ENCODE results near the gene SDK2. TPM values are rescaled to one million over a fixed set of nuclear protein-coding genes. Genes with fewer than 3 reads are reported as not detected.

The SDK2 gene
- total and polyA plus RNA-seq, 2 of the 4 experiments (the other 2 are of a cell fraction) = under 0.01 to 0.03 TPM

DNA sequence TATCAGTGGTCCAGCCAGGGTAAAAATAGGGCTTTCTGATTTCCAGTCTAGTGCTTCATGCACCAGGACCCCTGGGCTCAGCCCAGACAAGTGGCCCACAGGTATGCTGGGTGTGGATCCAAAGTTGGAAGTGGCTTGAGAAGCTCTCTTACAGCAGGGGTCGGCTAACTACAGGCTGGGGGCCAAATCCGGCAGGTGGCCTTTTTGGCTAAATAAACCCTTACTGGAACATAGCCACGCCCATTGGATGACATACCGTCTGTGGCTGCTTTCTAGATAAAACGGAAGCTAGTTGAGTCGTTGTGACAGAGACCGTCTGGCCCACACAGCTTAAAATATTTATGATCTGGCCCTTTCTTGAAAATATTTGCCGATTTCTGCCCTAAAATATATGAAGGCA, 213.4 kb downstream of the SDK2 start:
- CTCF ChIA-PET = interaction anchor here (1.6 kb wide), 1 partner anchor 745 kb away, joined by 7 read pairs; no protein-coding TSS in a partner anchor
- Histone ChIP-seq H4K20me1 (ENCODE audit: insufficient read depth, low read length) (no peaks in the 10 kb centered on the region), H4K8ac (ENCODE audit: low read depth in 2 of 2, low read length in 2 of 2) (no peak overlapping the region), H3K27ac (ENCODE audit: insufficient read depth, low read length) (no peak overlapping the region), H4K5ac (ENCODE audit: low read depth, low read length) (no peak overlapping the region), H2AFZ (replicated peaks; ENCODE audit: low read length, poor library complexity) (no peak overlapping the region), H3K4me3 (ENCODE audit: insufficient read depth, low read depth, low read length) (no peak overlapping the region), H3K4me2 (ENCODE audit: low read depth, low read length) (no peak overlapping the region), H2BK20ac (ENCODE audit: low read depth, low read length) (no peak overlapping the region), H2BK120ac (ENCODE audit: low read depth, low read length) (no peak overlapping the region), H3K36me3 (ENCODE audit: control insufficient read depth, insufficient read depth, low read length) (no peaks in the 10 kb centered on the region), H2BK15ac (ENCODE audit: low read depth, low read length) (no peak overlapping the region), H3K27me3 (ENCODE audit: control insufficient read depth, insufficient read depth, low read length) (no peaks in the 10 kb centered on the region), H3K56ac (ENCODE audit: extremely low read depth, insufficient read depth, low read length) (no peak overlapping the region), H2BK5ac (ENCODE audit: low read depth, low read length, poor library complexity, severe bottlenecking) (no peak overlapping the region), H3K4ac (ENCODE audit: low read depth, low read length) (no peak overlapping the region), H2AK9ac (replicated peaks; ENCODE audit: low read depth, low read length, poor library complexity) (no peak overlapping the region), H3K18ac (ENCODE audit: low read depth, low read length) (no peak overlapping the region), H3K9me3 (ENCODE audit: control insufficient read depth, insufficient read depth, low read length) (no peaks in the 10 kb centered on the region), H3K23ac (ENCODE audit: low read depth, low read length) (no peak overlapping the region), H3K79me1 (ENCODE audit: low read depth in 1 of 2, low read length in 2 of 2) (no peaks in the 10 kb centered on the region), H3K9ac (ENCODE audit: low read depth, low read length) (no peak overlapping the region), H3K4me1 (ENCODE audit: control insufficient read depth, insufficient read depth, low read length) (no peaks in the 10 kb centered on the region), H3K9me1 (ENCODE audit: insufficient read depth, low read length) (no peaks in the 10 kb centered on the region), H3K14ac (replicated peaks; ENCODE audit: low read depth, low read length) (no peak overlapping the region), H2AK5ac (ENCODE audit: low read depth, low read length) (no peak overlapping the region), H4K91ac (ENCODE audit: insufficient read depth, low read depth, low read length) (no peak overlapping the region)
- DNase-seq = no peak
- POLR2A ChIA-PET (ENCODE audit: unreplicated experiment) = no interaction called here
- TF ChIP-seq, protein P1, sequence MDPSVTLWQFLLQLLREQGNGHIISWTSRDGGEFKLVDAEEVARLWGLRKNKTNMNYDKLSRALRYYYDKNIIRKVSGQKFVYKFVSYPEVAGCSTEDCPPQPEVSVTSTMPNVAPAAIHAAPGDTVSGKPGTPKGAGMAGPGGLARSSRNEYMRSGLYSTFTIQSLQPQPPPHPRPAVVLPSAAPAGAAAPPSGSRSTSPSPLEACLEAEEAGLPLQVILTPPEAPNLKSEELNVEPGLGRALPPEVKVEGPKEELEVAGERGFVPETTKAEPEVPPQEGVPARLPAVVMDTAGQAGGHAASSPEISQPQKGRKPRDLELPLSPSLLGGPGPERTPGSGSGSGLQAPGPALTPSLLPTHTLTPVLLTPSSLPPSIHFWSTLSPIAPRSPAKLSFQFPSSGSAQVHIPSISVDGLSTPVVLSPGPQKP (IDR thresholded peaks at IDR 0.05; ENCODE audit: borderline replicate concordance, low read depth, low read length) = no peak
- TF ChIP-seq, protein P2, sequence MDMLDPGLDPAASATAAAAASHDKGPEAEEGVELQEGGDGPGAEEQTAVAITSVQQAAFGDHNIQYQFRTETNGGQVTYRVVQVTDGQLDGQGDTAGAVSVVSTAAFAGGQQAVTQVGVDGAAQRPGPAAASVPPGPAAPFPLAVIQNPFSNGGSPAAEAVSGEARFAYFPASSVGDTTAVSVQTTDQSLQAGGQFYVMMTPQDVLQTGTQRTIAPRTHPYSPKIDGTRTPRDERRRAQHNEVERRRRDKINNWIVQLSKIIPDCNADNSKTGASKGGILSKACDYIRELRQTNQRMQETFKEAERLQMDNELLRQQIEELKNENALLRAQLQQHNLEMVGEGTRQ (IDR thresholded peaks at IDR 0.05; ENCODE audit: low read depth, low read length) = no peak
- TF ChIP-seq RAD21 (IDR thresholded peaks at IDR 0.05; ENCODE audit: low read length) = no peak
- no peak for TF ChIP-seq BHLHE40 (IDR thresholded peaks at IDR 0.05; ENCODE audit: low read depth, low read length)
- TF ChIP-seq, protein P3, sequence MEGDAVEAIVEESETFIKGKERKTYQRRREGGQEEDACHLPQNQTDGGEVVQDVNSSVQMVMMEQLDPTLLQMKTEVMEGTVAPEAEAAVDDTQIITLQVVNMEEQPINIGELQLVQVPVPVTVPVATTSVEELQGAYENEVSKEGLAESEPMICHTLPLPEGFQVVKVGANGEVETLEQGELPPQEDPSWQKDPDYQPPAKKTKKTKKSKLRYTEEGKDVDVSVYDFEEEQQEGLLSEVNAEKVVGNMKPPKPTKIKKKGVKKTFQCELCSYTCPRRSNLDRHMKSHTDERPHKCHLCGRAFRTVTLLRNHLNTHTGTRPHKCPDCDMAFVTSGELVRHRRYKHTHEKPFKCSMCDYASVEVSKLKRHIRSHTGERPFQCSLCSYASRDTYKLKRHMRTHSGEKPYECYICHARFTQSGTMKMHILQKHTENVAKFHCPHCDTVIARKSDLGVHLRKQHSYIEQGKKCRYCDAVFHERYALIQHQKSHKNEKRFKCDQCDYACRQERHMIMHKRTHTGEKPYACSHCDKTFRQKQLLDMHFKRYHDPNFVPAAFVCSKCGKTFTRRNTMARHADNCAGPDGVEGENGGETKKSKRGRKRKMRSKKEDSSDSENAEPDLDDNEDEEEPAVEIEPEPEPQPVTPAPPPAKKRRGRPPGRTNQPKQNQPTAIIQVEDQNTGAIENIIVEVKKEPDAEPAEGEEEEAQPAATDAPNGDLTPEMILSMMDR (conservative IDR thresholded peaks at IDR 0.05; ENCODE audit: low read depth, low read length) = no peak
- TF ChIP-seq RFX5 (IDR thresholded peaks at IDR 0.05; ENCODE audit: low read depth, low read length) = no peak
- no peak for TF ChIP-seq MAFK (IDR thresholded peaks at IDR 0.05; ENCODE audit: low read depth, low read length)
- dilution Hi-C loops (cut with HindIII; ENCODE audit: low sequenced_read_pairs, unreplicated experiment) (no loop called here), in situ Hi-C loops (cut with MboI; ENCODE audit: low sequenced_read_pairs) (loop anchor here (10.0 to 25.0 kb wide), 2 partner anchors 281 to 744 kb away; no protein-coding TSS in a partner anchor), intact Hi-C loops (cut with micrococcal nuclease) (no loop called here)
- ATAC-seq (ENCODE audit: low read depth) = no peak
- WGBS, 2 experiments (ENCODE audit: extremely low coverage in 2 of 2, insufficient read length in 1 of 2) = no CpG with 5 or more reads among the region's 8 CpGs
- BruUV-seq (replicated peaks) = no TSS peak
